B cell (primary cell): ENCODE measurements around the gene LYPD3.

Experiments used
- CTCF ChIP-seq: fragments of 200-600 bp; IDR thresholded peaks from one replicate; pipeline ENCODE4 v1.8.0; 2022; ENCODE audit warnings: antibody characterized with exemption, mild to moderate bottlenecking
- EZH2 ChIP-seq: IDR thresholded peaks from 2 replicates; pipeline ENCODE4 v1.6.1; 2012; ENCODE audit warnings: borderline replicate concordance, low read depth, mild to moderate bottlenecking, moderate library complexity, low read length; ENCODE audit not compliant: insufficient read depth, poor library complexity, severe bottlenecking

GRCh38 chr19:43510713-43511112 is 45.3 kb upstream of the LYPD3 start:
- TF ChIP-seq CTCF = no peak
- no peak for TF ChIP-seq EZH2
